Breast epithelium (tissue), 4 donors: ENCODE measurements around the gene RAD50. TPM values are rescaled to one million over a fixed set of nuclear protein-coding genes. Genes with fewer than 3 reads are reported as not detected.

ENCODE experiments used
- DNase-seq, 2 donors: peaks; one replicate each; pipeline ENCODE4 v3.0.0-alpha.2; 2019; ENCODE audit warnings: low spot score in 2 of 2
- H3K27ac ChIP-seq, 2 donors: fragments of 200-600 bp; sonication (generic) in 1 of 2; one replicate each; pipeline ENCODE4 v1.5.1; 2016 to 2019; ENCODE audit warnings: mild to moderate bottlenecking in 1 of 2
- H3K27me3 ChIP-seq, 2 donors: fragments of 200-600 bp; sonication (generic) in 1 of 2; one replicate each; pipeline versions ENCODE4 v1.5.1 to v1.6.0; 2017 to 2019; ENCODE audit warnings: control low read depth in 1 of 2, mild to moderate bottlenecking in 1 of 2
- H3K36me3 ChIP-seq: fragments of 200-600 bp; one replicate; pipeline ENCODE4 v1.5.1; 2019
- H3K4me1 ChIP-seq, 2 donors: fragments of 200-600 bp; sonication (generic); one replicate each; pipeline ENCODE4 v1.5.1; 2016 to 2019; ENCODE audit warnings: control low read depth in 1 of 2
- H3K4me3 ChIP-seq, 3 donors: fragments of 200-600 bp; sonication (generic); 1 replicate in 2 of 3; 2 replicates in 1 of 3; pipeline ENCODE4 v1.5.1; 2016 to 2019; ENCODE audit warnings: mild to moderate bottlenecking in 3 of 3, moderate library complexity in 2 of 3
- H3K9me3 ChIP-seq, 2 donors: fragments of 200-600 bp; sonication (generic) in 1 of 2; one replicate each; pipeline ENCODE4 v1.5.1; 2016 to 2019; ENCODE audit warnings: control low read depth in 1 of 2
- CTCF ChIP-seq, 3 donors: fragments of 450-650 bp; IDR thresholded peaks; one replicate each; pipeline ENCODE4 v1.5.1; 2016 to 2017; ENCODE audit warnings: antibody characterized with exemption in 3 of 3, mild to moderate bottlenecking in 3 of 3, moderate library complexity in 3 of 3
- POLR2A ChIP-seq: fragments of 450-650 bp; IDR thresholded peaks from one replicate; pipeline ENCODE4 v1.6.1; 2016; ENCODE audit warnings: antibody characterized with exemption, mild to moderate bottlenecking, moderate library complexity
- POLR2AphosphoS5 ChIP-seq, 3 donors: sonication (generic); formaldehyde crosslinking; IDR thresholded peaks; one replicate each; pipeline ENCODE4 v1.6.1; 2017; ENCODE audit warnings: antibody characterized with exemption in 3 of 3
- intact Hi-C: fragments of 100-400 bp; cut with DNase I; formaldehyde crosslinking; loops from one replicate; pipeline ENCODE4 v1.15.1; 2023; ENCODE audit warnings: low total_unique reads
- total RNA-seq, 3 donors: library from RNA; depleted of rRNA; stranded (reverse); fragments of >200 nt; gene quantifications; one replicate each; pipeline ENCODE4 v1.1.0, GENCODE V29; 2016

RAD50 gene
- total RNA-seq, 3 donors from 2014 or later, result 44.2 to 47.4 (median 44.6) TPM

- Histone ChIP-seq H3K27ac (no peak overlapping the region), H3K27me3 (no peaks in the 10 kb centered on the region), H3K4me3 (no peak overlapping the region), H3K9me3 (no peaks in the 10 kb centered on the region), H3K4me1 (no peaks in the 10 kb centered on the region), H3K36me3 (no peaks in the 10 kb centered on the region)
- TF ChIP-seq POLR2AphosphoS5 (IDR thresholded peaks at IDR 0.05) (no peak), CTCF (IDR thresholded peaks at IDR 0.05) (no peak), POLR2A (no peak)
- DNase-seq, result no peak
- intact Hi-C loops, result no loop called here
Measured at GRCh38 chr5:132665574-132666080, 108.8 kb downstream of the RAD50 start.

GRCh38 chr5:132666310-132667123 is 109.7 kb downstream of the RAD50 start:
- Histone ChIP-seq H3K4me1 (no peaks in the 10 kb centered on the region), H3K27ac (no peak overlapping the region), H3K4me3 (no peak overlapping the region), H3K36me3 (no peaks in the 10 kb centered on the region), H3K9me3 (no peaks in the 10 kb centered on the region), H3K27me3 (no peaks in the 10 kb centered on the region)
- intact Hi-C loops, result no loop called here
- TF ChIP-seq POLR2AphosphoS5 (IDR thresholded peaks at IDR 0.05) (no peak), POLR2A (no peak), CTCF (IDR thresholded peaks at IDR 0.05) (no peak)
- no peak for DNase-seq

- TF ChIP-seq POLR2AphosphoS5 (IDR thresholded peaks at IDR 0.05), result no peak
- TF ChIP-seq CTCF (IDR thresholded peaks at IDR 0.05), result no peak
- TF ChIP-seq POLR2A, result no peak
- no peaks in the 10 kb centered on the region for H3K27me3 ChIP-seq
- no peak overlapping the region for H3K4me3 ChIP-seq
- no peak for DNase-seq
- H3K4me1 ChIP-seq, result no peaks in the 10 kb centered on the region
- no peaks in the 10 kb centered on the region for H3K9me3 ChIP-seq
- no peak overlapping the region for H3K27ac ChIP-seq
- no peaks in the 10 kb centered on the region for H3K36me3 ChIP-seq
- intact Hi-C loops, result no loop called here
Measured at GRCh38 chr5:132667309-132667708, 110.5 kb downstream of the RAD50 start.

GRCh38 chr5:132667761-132668705 is 111.3 kb downstream of the RAD50 start:
- intact Hi-C loops, result no loop called here
- no peak for DNase-seq
- H3K4me3 ChIP-seq, result no peak overlapping the region
- H3K9me3 ChIP-seq, result no peaks in the 10 kb centered on the region
- no peaks in the 10 kb centered on the region for H3K36me3 ChIP-seq
- no peaks in the 10 kb centered on the region for H3K4me1 ChIP-seq
- TF ChIP-seq POLR2AphosphoS5 (IDR thresholded peaks at IDR 0.05), result no peak
- no peak for TF ChIP-seq CTCF (IDR thresholded peaks at IDR 0.05)
- no peak for TF ChIP-seq POLR2A
- H3K27me3 ChIP-seq, result no peaks in the 10 kb centered on the region
- no peak overlapping the region for H3K27ac ChIP-seq
